ENCODE data around the gene RPS6KA3.

The RPS6KA3 gene

DNA sequence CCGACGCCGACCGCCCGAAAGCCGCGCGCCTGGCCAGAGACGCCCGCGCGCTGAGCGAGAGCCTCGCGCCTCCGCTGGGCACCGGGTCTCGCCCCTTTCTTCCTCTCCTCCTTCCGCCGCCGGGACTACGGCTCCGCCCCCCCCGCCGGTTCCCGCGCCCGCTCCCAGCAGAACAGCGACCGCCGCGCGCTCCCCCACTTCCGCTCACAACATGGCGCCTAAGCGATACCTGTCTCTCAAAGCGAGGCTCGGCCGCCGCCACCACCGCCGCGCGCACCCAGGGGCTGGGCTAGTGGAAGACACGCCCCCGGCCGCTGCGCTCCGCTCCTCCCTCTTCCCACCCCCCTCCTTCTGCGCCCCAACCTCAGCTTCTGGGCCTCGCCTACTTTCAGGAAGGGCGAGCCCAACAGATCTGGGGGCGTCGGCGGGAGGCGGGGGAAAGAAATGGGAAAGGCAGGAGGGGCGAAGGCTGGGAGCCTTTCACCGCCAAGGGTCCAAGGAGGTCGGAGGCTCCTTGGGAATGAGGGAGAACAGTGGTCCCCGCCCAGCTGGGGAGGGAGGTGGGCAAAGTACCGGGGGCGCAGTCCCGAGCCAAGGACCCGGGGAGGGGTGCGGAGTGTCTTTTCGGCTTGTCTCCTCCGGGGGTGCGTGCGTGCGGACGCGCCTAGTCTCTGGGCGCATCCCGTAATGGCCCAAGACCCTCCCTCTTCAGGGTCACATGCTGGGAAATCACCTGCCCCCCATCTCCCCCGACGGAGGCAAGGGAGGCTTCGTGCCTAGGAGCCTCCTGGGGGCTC, at the start of gene RPS6KA3:
RPS6KA3 (minus strand) TSS at position 100 of the 797 bp plus-strand sequence. CDS start 277 bp downstream, outside the sequence.
- DNase-seq = peak; percentile 70 to 73

DNA sequence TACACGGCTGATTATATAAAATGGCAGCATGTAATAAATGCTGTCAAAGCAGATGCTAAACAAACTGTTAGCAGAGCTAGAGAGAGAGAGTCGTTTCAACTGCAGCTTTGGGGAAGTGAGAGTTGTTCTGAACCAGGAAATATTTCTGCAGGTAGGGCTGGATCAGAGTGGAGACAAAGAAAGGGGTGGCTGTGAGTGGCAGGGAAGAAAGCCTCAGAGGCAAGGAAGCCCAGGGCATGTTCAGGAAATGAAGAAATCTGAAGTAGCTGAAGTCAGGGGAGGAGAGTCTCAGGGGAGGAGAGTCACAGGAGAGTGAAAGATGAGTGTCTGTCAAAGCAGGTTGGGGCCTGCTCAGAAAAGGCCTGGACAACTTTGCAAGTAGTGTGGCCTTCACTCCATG, 48.4 kb upstream of the RPS6KA3 start:
- no peak for DNase-seq

DNA sequence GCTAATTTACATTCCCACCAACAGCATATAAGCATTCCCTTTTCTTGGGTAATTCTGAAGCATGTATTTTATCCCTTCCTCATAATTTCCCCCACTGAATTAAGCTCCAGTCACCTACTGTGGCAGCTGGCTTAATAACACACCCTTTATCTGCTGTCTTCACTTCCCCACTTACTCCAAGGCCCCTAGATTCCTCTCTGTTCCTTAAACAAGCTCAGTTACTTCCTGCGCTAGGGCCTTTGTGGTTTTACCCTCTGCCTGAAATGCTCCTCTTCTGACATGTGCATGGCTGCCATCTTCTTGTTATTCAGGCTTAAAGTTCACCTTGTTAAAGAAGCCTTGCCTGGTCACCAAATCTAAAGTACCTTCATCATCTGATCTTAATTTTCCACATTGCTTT, 47.2 kb upstream of the RPS6KA3 start:
- DNase-seq = no peak

DNA sequence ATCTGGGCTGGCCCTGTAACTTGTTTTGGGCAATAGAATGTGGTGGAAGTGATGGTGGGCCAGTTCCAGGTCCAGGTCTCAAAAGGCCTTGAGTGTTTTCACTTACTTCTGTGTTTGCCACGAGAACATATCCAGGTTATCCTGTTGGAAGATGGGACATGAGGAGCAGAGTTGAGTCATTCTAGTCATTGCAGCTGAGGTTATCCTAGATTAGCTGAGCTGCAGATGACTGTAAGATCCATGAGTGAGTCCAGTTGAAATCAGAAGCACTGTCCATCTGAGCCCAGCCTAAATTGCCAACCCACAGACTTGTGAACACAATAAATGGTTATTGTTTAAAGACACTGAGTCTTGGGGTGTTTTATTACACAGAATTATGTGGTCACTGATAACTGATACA, 45.3 kb upstream of the RPS6KA3 start:
- DNase-seq = no peak

DNA sequence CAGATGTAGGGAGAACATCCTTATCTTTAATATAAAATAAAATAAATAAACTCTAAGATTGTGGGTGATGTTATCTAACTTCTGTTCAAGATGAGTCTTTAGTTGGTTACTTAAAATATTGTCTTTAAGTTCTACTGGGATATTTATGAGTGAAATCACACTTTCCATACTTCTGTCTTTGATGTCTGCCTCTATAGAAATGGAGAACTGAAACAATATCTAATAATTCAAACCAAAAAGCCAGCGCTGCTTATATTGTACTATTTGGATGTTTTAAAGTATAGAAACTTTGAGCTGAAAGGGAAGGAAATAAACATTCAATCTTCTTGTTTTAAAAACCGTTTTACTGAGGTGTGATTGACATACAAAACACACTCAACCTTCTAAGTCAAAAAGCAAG, 44.8 kb upstream of the RPS6KA3 start:
- DNase-seq = no peak

DNA sequence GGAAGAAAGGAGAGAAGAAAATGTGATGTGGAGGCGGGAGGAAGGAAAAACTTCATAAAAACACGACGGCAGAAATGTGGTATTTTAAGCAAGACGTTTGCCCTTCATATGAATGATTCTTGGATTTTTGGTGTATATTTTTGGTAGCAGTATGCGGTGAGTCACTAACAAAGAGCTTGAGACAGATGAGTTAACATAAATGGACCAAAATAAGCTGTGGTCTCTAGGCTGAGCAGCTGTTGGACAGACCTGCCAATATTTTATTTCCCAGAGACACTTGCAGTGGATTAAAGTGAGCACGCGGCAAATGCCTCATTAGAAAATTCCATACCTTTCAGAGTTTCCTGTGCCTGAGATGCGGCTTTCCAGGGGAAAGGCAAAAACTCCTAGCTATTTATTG, 43.1 kb upstream of the RPS6KA3 start:
- DNase-seq = no peak

DNA sequence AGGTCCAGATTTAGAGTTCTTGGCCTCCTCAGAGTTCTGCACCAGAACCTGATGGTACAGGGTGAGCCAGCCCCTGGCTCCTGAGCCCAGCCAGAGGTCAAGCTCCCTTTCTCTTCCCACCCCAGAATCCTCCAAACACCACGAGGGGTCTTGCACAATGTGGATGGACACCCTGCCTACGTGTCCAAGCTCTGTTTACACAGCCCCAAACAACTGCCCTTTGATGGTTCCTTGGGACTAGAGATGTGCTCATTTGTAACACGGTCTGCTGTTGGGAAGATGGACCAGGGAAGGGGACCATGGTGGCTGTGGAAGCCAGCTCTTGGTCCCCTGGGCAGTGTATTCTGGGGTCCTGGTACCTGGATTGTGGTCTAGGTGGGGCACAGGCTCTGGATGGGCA, 40.0 kb upstream of the RPS6KA3 start:
- no peak for DNase-seq

DNA sequence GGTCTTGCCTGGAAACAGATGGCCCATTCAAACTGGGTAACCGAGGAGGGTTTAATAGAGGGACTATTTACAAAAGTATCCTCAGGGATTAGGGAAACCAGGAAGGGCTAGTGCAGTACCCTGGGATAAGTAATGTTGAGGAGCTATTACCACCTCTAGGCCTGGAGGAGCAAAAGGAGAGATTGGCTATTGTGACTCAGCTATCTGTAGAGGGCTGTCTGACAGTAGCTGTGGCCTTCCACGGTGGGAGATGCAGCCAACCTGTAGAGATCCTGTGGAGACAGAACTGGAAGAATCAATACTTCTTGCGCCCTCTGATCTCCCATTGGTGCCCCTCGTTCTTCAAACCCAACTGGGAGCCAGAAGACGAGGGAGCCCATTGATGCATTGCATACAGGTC, 34.1 kb upstream of the RPS6KA3 start:
- DNase-seq = no peak

DNA sequence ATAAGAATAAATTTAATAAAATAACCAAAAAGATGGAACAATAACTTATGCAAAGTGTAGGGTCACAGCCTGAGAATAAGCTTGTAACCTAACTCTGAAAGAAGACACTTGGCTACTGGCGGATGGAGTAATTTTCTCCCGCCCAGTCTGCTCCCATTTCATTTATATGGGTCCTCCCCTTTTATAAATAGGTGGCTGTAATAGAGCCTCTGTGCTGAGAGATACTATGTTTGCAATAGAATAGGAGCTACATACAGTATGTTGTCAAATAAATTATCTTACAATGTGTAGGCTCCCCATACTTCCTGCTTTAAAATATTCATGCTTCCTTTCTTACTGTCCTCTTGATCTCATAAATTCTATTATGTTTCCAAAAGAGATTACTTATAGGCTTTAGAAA, 28.2 kb upstream of the RPS6KA3 start:
- no peak for DNase-seq

DNA sequence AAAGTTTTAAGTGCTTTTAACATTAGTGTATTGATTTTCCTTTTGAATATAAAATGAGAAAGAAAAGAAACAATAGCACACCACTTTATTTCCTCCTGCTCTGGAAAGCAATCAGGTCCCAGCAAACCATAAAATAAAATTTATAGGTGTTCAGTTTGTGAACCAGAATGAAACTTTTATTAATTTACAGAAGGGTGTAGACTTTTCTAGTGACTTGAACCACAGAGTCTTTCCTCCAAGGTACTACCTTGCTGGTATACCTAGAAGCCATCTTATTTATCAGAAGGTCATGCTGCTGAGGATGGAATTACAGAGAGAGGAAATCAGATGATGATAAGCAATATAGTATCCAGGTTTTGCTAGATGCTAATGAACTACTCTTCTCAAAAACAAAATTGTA, 27.6 kb upstream of the RPS6KA3 start:
- DNase-seq = no peak

DNA sequence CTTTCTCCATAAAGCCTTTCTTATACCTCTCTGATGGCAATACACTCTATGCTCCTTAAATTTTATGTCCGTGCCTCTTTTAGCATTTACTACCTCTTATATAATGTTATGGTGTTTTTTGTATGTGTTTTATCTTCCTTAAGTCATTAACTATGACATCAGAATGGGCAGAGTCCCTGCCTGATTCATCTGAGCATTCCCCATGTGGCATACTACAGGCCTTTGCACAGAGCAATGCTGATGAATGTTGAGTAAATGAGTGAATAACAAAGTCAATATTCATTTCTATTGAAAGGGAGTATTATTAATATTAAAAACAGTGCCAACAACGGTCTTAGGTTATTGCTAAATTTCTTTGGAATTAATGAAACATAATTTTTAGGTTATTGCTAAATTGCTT, 18.8 kb upstream of the RPS6KA3 start:
- no peak for DNase-seq

DNA sequence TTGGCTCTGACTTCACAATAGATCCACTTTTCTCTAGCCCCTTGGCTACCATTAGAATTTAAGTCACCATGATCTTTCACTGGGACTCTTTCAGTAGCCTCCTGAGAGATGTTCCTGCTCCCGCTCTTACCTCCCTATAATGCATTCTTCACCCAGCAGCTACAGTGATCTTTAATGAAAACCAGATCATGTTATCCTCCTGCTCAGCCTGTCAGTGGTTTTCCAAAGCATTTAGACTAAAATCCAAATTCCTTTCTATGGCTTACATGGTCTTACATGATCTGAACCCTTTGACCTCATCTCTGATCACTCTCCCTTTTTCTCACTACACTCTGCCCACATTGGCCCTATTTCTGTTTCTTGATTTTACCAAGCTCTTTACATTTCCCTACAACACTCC, 18.3 kb upstream of the RPS6KA3 start:
- DNase-seq = no peak

DNA sequence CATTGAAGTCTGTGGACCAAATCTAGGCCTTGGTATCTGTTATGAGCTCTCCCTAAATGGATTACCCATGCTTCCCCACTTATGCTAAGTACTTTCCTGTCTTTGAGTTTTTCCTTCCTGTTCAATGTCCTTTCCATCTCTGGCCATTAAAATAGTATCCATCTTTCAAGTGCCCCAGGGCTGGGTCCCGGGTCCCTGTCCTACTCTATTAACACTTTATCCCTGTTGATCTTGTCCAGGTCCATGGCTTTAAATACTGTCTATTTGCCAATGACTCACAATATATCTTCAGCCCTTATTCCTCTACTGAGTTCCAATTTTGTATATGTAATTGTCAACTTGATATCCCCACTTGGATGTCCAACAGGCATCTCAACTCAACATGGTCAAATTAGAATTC, 17.7 kb upstream of the RPS6KA3 start:
- no peak for DNase-seq

DNA sequence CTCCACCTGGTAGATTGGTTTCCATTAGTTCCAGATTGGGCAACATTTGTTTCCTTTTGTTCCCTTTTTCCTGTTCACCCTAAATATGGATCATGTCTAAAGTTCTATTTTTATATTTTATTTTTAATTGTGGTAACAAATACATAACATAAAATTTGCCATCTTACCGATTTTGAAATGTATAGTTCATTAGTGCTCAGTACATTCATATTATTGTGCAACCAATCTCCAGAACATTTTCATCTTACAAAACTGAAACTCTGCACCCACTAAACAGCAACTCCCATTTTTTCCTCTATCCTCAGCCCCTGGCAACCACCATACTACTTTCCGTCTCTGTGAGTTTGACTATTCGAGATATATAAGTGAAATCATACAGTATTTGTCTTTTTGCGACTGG, 14.2 kb upstream of the RPS6KA3 start:
- DNase-seq = no peak

DNA sequence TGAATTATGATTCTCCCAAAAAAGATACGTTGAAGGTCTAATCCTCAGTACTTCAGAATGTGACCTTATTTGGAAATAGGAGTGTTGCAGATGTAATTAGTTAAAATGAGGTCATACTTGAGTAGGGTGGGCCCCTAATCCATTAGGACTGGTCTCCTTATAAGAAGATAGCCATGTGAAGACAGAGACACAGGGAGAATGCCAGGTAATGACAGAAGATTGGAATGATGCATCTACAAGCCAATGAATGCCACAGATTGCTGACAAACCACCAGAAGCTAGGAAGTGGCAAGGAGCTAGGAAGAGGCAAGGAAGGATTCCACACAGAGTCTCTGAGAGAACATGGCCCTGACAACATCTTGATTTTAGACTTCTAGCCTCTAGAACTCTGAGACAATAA, 7.4 kb upstream of the RPS6KA3 start:
- no peak for DNase-seq

DNA sequence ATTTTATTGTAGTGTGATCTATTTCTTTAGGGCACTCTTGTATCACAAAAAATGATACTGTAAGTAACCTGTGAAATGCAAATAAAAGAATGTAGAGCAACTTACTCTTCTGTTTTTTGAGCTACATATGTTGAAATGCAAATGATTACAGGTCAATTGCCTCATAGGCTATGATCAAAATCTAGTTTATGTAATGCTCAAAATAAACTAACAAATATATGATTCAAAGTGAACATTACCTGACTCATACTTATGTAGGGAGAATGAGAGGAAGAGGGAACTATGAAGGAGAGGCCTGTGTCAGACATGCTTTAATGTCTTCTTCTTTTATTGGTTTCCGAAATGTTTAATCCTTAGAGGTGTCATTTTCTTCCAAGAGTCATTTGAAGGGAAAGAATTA, 5.0 kb upstream of the RPS6KA3 start:
- DNase-seq = no peak

DNA sequence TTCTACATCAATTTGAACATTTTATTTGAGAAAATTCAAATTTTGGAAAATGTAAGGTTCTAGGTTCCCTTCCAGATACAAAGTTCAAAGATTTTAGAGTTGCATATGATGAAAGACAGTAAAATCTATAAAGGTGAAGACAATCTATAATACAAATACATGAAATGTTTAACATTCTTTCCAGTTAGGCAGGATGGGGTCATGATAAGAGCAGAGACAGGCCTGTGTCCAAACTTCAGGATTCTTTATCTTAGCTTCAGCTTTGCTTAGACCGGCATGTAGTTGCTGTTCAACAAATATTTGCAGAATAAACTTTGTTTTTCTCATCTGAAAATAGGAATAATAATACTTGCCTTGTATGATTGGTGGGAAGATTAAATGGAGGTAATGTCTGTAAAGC, 4.5 kb upstream of the RPS6KA3 start:
- DNase-seq = no peak

DNA sequence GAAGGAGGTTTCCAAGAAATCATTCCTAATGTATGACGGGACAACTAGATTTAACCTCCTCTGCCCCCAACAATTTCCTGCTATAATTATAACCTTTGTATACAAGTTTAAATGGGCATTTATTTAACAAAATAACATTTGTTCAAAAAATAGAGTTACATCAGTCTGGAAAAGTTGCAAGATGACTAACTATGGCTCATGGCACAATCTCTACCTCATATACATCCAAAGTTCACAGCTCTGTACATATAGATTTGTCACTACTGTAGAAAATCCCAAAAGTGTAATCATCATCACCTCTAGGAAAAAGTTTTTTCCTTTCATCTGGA, 3.8 kb upstream of the RPS6KA3 start:
- no peak for DNase-seq

DNA sequence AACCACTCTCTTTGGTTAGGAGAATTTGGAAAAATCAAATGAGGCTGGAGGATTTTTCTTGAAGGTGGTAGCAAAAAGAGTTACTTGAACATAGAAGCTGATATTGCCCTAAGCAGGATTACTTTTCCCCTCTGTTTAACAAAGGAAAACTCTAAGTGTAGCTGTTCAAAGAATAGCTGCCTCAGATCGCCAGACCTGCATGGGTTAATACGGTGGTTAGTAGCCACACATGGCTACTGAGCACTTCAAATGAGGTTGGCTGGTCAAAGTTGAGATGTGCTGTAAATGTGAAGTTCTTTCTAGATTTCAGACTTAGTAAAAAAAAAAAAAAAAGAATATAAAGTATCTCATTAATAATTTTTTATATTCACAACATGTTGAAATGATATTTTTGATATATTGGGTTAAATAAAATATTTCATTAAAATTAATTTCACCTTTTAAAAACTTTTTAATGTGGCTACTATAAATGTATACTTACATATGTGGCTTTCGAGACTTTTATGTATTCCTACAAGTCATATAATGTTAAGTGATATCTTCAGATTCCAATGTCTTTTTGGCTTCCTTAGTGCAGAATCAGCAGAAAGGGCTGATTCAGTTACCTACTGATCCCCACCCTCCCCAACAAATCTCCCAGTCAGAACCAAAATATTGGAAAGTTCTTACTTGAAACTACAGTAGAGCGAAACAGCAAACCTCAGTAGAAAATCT, 3.3 kb upstream of the RPS6KA3 start:
- no peak for DNase-seq

DNA sequence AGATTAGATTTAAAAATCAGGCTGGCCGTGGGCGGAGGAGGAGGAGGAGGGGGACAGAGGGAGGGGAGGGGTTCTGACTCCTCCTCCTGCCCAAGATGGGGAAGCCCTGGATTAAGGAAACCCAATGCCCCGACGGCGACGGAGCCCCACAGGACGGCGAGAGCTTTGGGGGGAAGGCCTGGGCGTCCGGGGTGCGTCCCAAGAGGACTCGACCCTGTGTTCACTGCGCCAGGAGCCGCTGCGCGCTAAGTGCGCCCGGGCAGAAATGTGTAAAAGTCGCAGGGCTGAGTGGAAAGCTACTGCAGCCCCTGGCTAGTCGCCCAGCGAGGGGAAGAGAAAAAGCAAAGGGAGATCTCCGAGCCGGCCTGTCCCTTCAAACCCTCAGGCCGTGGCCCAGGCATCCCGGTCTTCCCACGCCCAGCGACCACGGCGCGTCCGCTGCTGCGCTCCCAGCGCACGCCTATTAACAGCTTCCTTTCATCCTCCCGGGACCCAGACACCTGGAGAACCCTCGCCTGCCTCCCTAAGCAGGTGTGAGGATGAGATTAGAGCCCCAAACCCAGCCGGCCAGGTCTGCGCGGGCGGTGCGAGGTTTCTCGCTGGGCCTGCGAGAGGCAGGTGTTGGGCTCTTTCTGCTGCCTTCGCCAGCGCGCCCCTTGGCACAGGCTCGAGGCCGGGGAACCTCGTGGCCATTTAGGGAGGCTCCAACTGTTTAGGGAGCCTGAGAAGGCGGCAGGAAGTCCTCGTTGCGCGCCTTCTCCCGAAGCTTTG, 1.4 kb upstream of the RPS6KA3 start:
- peak in 1 of 2 donors; percentile 51 for DNase-seq

DNA sequence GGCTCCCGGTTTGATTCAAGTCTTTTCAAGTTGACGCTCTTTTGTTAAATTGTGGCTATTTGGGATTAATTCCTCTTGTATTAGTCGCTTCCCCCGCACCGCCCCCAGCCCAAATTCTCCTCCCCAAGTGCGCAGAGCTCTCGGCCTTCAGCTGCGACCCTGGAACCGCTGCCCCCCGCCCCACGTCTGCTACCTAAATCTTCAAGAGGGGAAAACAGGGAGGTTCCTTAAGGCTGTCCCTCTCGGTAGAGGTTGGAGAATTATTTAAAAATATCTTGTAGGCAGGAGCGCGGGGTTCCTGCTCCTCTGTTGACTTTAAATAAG, 860 bp upstream of the RPS6KA3 start:
- DNase-seq = no peak

DNA sequence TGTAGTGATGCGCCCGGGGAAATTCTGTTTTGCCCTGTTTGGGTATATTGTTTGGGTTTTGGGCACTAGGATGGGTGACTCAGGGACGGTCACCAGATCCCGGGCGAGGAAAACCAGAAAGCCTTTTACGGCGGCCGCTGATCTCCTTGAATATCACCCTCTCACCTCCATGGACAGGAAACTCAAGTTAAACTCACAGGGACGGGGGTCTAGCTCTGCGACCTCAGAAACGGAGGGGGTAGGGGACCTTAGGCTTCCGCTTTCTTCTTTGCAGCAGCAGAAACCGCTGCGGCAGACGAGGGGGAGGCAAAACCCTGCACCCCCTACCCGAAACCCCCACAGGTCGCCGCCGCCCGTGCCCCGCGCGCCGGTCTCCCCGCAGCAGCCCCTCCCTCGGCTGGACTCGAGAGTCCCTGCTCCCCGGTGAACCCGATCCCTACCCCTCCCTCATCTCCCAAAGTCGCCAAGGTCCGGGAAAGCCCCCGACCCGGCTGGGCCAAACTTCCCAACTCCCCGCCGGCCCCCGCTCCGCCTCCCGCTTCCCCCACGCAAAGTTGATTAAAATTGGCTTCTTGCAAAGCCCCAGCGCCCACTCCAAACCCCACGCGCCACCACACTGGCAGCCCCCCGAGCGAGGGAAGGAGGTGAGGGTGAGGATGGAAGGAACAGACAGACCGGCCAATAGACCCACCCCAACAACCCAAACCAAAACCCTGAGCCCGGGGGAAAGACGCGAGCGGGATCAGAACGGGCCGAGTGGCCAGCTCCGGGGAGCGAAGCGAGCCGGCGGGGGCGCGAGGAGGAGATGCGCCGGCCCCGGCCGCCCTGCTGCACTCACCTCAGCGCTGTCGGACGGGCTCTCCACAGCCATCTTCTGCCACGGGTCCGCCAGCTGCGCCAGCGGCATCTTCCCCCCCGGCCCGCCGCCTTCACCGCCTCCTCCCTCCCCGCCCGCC, 705 bp downstream of the RPS6KA3 start:
- DNase-seq = peak in 1 of 2 donors; percentile 1

DNA sequence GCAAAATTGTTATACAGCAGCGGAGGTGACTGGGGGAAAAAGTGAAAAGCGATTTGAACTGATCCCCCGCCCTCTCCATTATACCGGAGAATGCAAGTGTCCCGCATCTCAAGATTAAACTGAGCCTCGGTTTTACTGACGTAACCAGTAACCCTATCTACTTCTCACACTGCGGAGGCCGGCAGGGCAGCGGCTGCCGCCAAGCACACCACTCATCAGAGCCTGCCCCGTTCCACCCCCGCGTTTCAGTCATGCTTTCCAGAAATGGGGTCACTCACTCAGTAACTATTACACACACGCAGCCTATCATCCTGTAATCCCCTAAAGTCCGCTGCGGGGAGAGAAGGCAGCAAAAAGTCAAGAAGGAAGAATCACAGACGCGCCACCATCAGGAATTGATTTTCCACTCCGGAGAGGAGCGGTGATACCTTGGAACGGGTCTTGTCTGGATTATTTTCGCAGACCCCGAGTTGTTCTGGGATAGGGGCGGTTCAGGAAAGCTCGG, 1.4 kb downstream of the RPS6KA3 start:
- peak in 1 of 2 donors; percentile 0 for DNase-seq

Data from hippocampal formation (tissue), 2 donors.